Stimulated activated CD8-positive, alpha-beta memory T cell treated with anti-CD3 and anti-CD28 coated beads, Interleukin-4, amount 100 ng/mL, for 24 hours (primary cell): ENCODE measurements around the gene ARHGAP22.
A peak's percentile ranks its signal among the peaks of the same experiment; 100 is the strongest.
"Not testable (repeated sequence)": the region's sequence is repeated elsewhere in the genome, so short reads cannot be mapped to it uniquely, and the experiment has no call there.

Experiments
- DNase-seq: peaks from one replicate; pipeline ENCODE4 v3.0.0-alpha.2; 2020; ENCODE audit warnings: low read depth

Gene ARHGAP22, protein sequence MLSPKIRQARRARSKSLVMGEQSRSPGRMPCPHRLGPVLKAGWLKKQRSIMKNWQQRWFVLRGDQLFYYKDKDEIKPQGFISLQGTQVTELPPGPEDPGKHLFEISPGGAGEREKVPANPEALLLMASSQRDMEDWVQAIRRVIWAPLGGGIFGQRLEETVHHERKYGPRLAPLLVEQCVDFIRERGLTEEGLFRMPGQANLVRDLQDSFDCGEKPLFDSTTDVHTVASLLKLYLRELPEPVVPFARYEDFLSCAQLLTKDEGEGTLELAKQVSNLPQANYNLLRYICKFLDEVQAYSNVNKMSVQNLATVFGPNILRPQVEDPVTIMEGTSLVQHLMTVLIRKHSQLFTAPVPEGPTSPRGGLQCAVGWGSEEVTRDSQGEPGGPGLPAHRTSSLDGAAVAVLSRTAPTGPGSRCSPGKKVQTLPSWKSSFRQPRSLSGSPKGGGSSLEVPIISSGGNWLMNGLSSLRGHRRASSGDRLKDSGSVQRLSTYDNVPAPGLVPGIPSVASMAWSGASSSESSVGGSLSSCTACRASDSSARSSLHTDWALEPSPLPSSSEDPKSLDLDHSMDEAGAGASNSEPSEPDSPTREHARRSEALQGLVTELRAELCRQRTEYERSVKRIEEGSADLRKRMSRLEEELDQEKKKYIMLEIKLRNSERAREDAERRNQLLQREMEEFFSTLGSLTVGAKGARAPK

DNA sequence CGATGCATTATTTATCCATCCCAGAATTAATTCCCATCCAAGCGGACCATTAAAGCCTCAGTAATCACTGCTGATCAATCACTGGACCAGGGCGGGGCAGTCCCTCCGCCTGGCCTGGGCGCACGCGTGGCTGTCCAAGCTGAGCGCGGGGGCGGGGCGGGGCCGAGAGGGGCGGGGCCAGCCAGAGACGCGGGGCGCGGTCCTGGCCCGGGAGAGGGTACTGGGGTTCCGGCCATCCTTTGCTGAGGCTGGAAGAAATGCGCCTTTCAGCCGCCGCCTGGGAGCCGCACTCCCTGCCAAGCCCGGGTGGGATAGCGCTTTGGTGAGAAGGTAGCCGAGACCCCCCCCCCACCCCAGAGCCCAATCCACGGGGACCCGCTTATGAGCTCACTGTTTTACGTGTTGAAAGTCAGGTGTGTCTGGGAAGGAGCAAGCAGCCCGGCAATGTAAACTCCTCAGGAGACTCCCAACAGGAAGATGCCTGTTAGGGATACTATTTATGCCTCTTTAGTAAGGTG is at the start of gene ARHGAP22:
Gene ARHGAP22, minus strand, starts transcription at position 83 of the 518 bp plus-strand sequence. CDS start 277 bp downstream, outside the sequence.
- DNase-seq: no peak

DNA sequence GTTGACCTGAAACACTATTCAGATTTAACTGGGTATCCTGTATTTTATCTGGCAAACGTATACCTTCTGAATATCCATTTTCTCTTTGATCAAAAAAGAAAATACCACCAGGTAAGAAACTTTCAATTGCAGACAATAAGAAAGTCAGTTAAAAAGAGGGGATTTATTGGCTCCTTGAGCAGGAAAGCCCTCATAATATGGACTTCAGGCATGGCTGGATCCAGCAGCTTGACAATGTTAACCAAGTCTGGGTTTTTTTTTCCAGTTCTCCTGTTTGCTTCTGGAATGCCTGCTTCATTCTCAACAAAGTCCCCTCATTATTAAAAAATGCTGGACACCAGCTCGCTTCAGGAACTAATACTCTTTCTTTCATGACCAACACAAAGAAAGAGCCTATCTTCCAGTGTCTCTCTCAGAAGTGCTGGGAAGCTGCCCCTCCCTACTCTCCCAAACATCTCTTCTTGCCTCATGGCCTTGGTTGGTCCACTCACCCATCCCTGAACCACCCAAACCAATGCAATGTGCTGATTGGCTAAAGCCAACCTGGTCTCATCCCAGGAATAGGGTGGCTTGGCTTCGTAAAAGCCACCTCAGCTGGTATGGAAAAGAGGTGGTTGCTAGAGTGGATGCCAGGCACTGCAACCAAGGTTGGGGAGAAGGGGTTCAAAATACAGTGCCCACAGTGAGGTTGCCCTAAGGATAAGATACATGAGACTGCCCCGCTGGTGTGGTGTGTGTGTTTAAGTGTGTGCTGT is 49.2 kb upstream of the ARHGAP22 start:
- DNase-seq: no peak

DNA sequence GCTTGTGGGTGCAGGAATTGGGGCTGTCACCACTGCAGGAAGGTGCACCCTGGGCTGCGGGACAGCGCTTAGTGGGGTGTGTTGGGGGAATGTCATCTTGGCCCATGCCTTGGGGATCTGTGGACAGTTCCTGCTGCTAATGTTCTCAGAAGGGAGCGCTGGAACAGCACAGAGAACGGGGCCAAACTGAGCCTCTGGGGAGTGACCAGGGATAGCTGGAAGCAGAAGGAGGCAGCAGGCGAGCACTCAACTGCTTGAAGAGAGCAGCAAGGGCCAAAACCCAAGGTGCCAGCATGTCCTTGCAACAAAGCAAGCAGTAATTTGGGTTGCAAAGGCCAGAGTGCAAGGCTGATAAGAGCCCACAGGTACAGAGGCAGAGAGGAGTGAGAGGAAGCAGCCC is 48.5 kb upstream of the ARHGAP22 start:
- no peak for DNase-seq

DNA sequence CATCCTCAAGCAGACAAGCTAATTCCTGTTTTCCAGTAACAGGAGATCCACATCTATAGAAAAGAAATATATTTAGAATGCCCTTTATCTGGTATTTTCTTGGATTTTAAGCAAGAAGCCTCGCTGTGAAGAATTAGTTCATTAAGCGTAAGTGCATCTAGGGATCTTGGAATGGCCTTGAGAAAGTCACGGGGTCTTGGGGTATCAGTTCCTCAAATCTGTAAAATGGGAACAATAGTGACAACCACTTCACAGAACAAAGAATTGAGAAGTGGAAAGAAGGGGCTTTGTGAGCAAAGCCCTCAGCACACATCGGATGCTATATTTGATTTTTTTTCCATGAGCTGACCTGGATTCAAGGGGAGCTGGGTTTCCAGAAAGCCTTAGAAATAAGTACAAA is 47.5 kb upstream of the ARHGAP22 start:
- no peak for DNase-seq

DNA sequence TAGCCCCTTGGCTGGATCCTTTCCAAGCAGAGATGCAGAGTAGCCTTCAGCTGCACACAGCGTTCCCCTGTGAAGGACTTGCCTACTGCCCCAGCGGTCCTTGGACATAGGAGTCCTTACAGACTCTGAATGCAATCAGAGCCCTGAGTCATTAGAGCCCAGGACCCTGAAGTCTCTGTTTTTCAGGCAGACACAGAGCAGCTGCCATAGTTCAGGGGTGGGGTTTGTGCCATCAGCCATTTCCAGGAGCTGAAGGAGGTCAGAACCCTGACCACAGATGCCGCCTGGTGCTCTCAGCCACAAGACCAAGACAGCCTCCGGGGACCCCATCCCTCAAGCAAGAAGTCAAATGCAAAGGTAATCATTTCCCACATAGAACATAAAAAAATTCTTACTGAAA is 47.0 kb upstream of the ARHGAP22 start:
- no peak for DNase-seq

GRCh38 chr10:48651293-48651692 is 46.4 kb upstream of the ARHGAP22 start:
- DNase-seq: no peak

DNA sequence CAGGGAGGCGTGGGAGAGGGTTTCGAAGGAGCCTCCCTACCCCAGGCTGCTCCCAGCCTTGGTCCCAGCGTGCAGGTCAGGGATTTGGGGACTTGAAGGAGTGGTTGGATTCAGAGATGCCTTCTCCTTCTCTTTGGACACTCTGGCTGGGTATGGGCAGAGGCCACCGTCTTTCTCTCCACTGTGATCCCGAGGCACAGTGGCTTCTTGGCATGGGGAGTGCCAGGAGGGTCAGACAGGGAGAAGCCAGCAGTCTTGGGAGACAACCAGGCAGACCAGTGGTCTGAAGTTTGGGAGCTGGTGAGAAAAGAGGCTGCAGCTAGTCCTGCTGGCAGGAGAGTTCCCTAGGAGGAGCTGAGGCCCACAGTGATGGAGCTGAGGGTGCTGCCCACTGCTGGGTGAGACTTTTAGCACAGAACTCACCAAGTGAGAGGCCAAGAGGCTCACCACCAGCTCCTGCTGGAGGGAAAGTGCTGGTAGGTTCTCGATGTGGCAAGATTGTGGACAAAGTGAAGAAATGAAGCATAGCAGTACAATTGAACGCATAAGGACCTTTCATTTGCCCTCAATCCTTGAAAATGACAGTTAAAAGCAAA is 44.6 kb upstream of the ARHGAP22 start:
- no peak for DNase-seq

DNA sequence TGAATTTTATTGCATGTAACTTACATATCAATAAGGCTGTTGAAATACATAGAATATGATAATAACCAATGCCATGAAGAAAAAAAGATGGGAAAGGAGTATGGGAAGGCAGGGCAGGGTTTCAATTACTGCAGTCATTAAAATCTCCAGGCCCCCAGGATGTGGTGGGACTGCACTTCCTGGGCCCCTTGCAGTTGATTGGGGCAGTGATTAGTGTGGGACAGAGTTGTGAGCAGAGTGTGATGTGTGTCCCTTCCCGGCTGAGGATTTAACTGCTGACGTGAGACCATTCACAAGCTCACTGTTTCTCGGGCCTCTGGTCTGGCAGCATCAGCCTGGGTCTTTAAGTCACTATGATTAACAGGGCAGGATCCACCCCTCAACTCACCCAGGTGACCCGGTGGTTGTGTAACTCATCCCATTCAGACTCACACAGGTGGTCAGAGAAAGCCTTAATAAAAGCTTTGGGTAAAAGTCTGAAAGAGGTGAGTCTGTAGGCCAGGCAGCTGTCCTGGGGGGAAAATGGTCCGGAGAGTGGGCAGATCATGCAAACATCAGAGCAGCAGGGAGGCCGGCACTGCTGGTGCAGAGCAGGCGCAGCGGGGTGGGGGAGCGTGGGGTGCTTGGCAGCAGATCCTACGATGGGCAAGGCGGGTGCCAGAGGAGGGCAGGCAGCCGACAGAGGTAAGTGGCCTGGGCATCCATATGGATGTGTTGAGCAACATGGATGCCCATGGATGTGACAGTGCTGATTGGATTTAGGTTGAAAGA is 43.5 kb upstream of the ARHGAP22 start:
- DNase-seq: no peak

- DNase-seq: not testable (repeated sequence)
Observed at GRCh38 chr10:48647073-48647472, 42.2 kb upstream of the ARHGAP22 start.

DNA sequence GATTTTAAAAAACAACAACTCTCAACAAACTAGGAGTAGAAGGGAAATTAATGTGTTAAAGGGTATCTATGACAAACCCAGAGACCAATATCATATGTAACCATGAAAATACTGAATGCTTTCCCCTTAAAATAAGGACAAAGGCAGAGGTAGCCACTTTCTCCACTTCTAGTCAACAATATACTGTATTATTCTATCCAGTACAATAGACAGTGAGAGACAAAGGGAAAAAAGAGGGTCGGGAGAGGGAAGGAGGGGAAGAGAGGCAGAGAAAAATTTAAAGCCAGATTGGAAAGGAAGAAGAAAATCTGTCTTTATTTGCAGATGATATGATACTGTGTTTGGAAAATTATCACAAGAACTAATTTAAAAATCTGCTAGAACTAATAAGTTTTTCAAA is 40.7 kb upstream of the ARHGAP22 start:
- DNase-seq: no peak

GRCh38 chr10:48641099-48641690 is 36.3 kb upstream of the ARHGAP22 start:
- DNase-seq: not testable (repeated sequence)

GRCh38 chr10:48640326-48640725 is 35.5 kb upstream of the ARHGAP22 start:
- DNase-seq: no peak

DNA sequence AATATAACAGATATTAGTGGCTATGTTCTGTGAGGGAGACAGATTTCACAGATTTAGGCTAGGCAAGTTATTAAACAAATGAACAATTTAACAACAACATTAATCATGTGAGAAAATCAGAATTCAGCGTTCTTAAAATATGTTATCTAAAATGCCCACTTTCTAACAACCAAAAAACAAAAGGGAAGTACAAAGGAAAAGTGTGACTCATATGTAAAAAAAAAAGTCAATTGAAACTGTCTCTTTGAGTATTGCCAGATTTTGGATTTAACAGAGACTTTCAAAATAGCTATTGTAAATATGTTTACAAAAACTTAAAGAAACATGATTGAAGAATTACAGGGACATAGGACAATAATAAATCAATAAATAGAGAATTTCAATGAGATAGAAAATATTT is 34.8 kb upstream of the ARHGAP22 start:
- no peak for DNase-seq

DNA sequence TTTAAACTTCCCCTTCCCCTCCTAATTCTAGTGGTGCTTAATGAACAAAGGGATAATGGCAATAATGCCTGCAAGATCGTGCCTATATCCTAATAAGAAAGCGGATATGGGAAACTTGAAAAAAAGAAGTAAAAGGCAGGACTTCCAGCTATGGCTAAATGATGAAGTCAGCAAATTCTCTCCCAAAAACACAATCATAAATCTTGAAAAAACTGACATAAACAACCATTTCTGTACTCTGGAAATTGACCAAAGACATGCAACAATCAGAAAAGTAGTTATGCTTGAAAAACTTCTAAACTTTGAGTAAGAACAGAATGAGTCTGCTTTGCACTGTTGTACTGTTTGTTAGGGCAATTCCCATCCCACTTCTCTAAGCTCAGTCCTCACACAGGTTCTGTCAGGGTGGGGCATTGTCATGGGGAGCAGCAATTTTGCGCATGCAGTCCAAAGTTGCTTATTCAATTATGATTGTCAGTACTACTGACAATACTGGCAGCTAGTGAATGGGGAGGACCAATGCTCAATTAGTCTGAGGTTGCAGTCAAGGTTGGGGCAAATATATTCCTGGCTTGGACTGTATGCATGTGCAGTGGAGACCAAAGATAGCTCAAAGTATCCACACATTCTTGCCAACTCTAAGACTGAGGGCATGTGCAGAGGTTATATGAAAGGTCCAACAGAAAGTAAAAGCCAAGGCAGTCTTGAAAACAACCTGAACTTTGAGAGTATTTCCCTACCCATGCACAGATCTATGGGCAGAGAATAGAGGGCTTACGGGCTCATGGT is 34.1 kb upstream of the ARHGAP22 start:
- no peak for DNase-seq

GRCh38 chr10:48638158-48638557 is 33.3 kb upstream of the ARHGAP22 start:
- DNase-seq: no peak

- DNase-seq: no peak
Observed at GRCh38 chr10:48636901-48637300, 32.0 kb upstream of the ARHGAP22 start.

DNA sequence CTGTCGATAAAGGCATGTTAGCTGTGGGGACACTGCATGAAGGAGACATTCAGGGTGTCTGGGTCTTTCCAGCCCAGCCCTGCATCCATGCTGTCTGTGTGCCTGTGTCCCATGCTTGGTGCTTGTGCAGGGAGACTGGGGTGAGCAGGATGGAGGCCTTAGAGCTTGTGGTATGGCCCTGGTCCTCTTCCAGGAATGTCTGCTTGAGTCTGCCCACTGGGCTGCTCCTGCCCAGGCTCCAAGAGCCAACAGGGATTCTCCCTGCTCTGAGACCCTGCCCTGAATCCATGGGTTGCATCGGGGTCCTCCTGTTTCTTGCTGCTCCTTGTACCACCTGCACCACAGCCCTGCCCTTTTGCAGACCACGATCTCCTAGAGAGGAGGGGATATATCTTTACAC is 31.4 kb upstream of the ARHGAP22 start:
- DNase-seq: no peak

DNA sequence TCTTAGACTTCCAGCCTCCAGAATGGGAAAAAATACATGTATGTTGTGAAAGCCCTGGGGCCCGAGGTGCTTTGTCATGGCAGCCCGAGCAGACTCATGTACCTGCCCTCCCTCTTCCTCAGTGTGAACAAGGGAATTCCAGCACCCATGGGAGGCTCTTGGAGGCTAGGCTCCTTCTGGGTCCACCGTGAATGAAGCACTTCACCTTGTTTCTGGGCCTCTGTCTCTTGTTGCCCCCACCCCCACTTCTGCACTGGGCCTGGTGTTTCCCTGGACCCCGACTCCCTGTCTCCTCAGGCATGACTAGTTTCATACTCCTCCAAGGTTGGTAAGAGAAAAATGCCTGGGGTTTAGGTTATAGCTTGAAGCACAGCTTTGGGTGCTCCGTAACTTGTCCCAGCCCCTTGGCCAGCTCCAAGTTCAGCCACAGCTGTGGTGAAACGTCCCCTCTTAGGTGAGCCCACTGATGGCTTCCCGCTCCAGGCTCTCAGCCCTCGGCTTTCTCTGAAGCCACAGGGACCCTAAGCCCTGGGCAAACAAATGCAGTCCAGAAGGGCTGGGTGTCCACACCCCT is 30.2 kb upstream of the ARHGAP22 start:
- no peak for DNase-seq

DNA sequence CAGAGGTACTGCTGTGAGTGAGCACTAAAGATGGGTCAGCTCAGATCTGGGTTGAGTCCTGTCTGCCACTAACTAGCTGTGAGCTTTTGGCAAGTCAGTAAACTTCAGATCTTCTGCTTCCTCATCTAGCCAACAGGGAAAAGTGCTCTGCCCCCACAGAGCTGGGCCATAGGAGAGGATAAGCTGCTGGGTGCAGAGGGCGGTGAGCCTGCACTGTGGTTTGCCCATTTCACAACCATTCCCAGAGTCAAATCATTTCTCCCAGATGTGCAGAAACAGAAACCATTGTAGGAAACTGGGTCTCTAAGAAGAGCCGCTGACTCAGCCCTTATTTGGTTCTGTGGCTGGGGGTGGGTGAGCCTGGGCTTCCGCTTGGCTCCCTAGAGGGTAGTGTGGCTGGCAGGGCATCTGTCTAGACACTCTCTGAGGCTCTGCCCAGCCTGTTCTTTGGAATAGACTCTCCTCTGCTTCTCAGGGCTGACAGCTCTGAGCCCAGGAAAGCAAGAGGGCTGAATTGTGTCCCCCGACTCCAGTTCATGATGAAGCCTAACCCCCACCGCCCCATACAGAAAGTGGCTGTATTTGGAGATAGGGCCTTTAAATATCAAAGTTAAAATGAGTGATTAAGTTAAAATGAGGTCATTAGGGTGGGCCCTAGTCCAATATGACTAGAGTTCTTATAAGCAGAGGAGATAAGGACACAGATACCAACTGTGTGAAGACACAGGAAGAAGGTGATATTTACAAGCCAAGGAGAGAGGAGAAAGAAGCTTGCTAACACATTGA is 29.5 kb upstream of the ARHGAP22 start:
- DNase-seq: peak; percentile 28
